ENCODE results near the gene TMTC2.

The TMTC2 gene

DNA sequence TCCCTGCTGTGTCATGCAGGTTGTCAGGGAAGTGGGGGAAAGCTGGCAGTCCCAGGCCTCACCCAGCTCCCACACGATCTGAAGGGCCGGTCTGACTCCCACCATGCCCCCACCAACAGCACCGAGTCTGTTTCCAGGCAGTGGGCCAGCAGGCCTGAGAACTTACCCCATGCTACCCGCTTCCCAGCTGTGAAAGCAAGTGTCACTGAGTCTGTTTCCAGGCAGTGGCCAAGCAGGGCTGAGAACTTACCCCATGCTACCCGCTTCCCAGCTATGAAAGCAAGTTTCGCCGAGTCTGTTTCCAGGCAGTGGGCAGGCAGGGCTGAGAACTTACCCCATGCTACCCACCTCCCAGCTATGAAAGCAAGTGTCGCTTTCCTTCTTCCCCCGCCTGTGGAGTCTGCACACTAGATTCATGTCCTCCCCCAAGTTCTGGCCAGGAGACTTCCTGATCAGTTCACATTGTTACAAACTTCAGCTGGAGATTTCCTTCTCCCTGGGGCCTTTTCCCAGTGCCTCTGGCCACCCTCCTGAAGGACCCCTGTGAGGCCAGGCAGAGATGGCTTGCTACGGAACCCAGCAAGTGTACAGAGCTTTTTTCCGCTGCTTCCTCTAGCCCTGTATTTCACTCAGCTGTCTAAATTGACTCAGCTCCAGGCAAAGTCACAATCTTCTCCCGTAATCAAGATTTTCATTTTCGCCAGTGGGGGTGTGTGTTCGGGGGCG, 435.4 kb downstream of the TMTC2 start:
- no peak for DNase-seq (ENCODE audit: low spot score)
- ChIA-PET CTCF (no interaction called here), POLR2A (ENCODE audit: low non-redundant PET) (no interaction called here)
- TF ChIP-seq, protein P1, sequence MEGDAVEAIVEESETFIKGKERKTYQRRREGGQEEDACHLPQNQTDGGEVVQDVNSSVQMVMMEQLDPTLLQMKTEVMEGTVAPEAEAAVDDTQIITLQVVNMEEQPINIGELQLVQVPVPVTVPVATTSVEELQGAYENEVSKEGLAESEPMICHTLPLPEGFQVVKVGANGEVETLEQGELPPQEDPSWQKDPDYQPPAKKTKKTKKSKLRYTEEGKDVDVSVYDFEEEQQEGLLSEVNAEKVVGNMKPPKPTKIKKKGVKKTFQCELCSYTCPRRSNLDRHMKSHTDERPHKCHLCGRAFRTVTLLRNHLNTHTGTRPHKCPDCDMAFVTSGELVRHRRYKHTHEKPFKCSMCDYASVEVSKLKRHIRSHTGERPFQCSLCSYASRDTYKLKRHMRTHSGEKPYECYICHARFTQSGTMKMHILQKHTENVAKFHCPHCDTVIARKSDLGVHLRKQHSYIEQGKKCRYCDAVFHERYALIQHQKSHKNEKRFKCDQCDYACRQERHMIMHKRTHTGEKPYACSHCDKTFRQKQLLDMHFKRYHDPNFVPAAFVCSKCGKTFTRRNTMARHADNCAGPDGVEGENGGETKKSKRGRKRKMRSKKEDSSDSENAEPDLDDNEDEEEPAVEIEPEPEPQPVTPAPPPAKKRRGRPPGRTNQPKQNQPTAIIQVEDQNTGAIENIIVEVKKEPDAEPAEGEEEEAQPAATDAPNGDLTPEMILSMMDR (conservative IDR thresholded peaks at IDR 0.05; ENCODE audit: low read depth): no peak
- no peak overlapping the region for H3K27ac ChIP-seq

- no peak for DNase-seq (ENCODE audit: low spot score)
- no peak overlapping the region for H3K27ac ChIP-seq
- ChIA-PET POLR2A (ENCODE audit: low non-redundant PET) (no interaction called here), CTCF (no interaction called here)
- TF ChIP-seq, protein P1 (conservative IDR thresholded peaks at IDR 0.05; ENCODE audit: low read depth): no peak
Observed at GRCh38 chr12:83122623-83122934, 435.9 kb downstream of the TMTC2 start.

GRCh38 chr12:83123039-83123438, 436.3 kb downstream of the TMTC2 start:
- TF ChIP-seq, protein P1 (conservative IDR thresholded peaks at IDR 0.05; ENCODE audit: low read depth): no peak
- no peak overlapping the region for H3K27ac ChIP-seq
- DNase-seq (ENCODE audit: low spot score): no peak
- ChIA-PET CTCF (no interaction called here), POLR2A (ENCODE audit: low non-redundant PET) (no interaction called here)

DNA sequence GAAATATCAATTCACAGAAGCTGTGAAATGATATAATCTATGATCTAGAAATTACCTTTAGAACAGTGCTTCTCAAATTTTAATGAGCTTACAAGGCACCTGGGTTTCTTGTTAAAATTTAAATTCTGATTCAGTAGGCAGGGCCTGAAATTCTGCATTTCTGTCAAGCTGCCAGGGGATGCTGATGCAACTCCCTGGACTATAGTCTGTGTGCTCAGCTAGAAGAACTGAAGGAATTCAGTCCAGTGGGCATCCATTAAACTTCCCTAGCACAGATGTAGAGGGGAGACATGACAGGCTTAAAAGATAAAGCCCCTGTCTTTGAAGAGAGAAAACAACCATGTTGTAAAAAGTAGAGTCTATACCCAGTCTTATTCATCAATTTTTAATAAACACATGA, 441.8 kb downstream of the TMTC2 start:
- CTCF ChIA-PET: no interaction called here
- POLR2A ChIA-PET (ENCODE audit: low non-redundant PET): no interaction called here
- H3K27ac ChIP-seq: no peak overlapping the region
- TF ChIP-seq, protein P1 (conservative IDR thresholded peaks at IDR 0.05; ENCODE audit: low read depth): no peak
- DNase-seq (ENCODE audit: low spot score): no peak

- DNase-seq (ENCODE audit: low spot score): no peak
- POLR2A ChIA-PET (ENCODE audit: low non-redundant PET): no interaction called here
- no peak overlapping the region for H3K27ac ChIP-seq
- TF ChIP-seq, protein P1 (conservative IDR thresholded peaks at IDR 0.05; ENCODE audit: low read depth): no peak
- CTCF ChIA-PET: interaction anchor here (0.7 kb wide), 1 partner anchor 429 kb away, joined by 3 read pairs; no protein-coding TSS in a partner anchor
Observed at GRCh38 chr12:83130178-83130577, 443.5 kb downstream of the TMTC2 start.

- POLR2A ChIA-PET (ENCODE audit: low non-redundant PET): no interaction called here
- TF ChIP-seq, protein P1 (conservative IDR thresholded peaks at IDR 0.05; ENCODE audit: low read depth): no peak
- H3K27ac ChIP-seq: no peak overlapping the region
- no peak for DNase-seq (ENCODE audit: low spot score)
- CTCF ChIA-PET: no interaction called here
Observed at GRCh38 chr12:83132360-83132759, 445.7 kb downstream of the TMTC2 start.

All from RWPE1 (cell line).